Brain microvascular endothelial cell (primary cell): ENCODE results near the gene YPEL2.

Source experiments
- DNase-seq: peaks from one replicate; pipeline ENCODE4 v3.0.0-alpha.2; 2020
- H3K27ac ChIP-seq: fragments of 250-450 bp; sonication (Bioruptor Pico); 2 replicates; pipeline ENCODE4 v1.5.1; 2020; ENCODE audit warnings: mild to moderate bottlenecking, moderate library complexity
- H3K27me3 ChIP-seq: fragments of 250-450 bp; sonication (Bioruptor Pico); replicated peaks from 2 replicates; pipeline ENCODE4 v1.5.1; 2020; ENCODE audit warnings: mild to moderate bottlenecking
- H3K36me3 ChIP-seq: fragments of 250-450 bp; sonication (Bioruptor Pico); replicated peaks from 2 replicates; pipeline ENCODE4 v1.5.1; 2020; ENCODE audit warnings: mild to moderate bottlenecking
- H3K4me3 ChIP-seq: 2 replicates; pipeline ENCODE4 v1.5.1; 2011; ENCODE audit warnings: low read depth, mild to moderate bottlenecking, control low read depth, low read length, moderate library complexity
- CTCF ChIP-seq: IDR thresholded peaks from 2 replicates; pipeline ENCODE4 v1.5.1; 2011; ENCODE audit warnings: low read depth, mild to moderate bottlenecking, moderate library complexity, low read length, control low read depth, inconsistent platforms; ENCODE audit errors: missing control alignments
- in situ Hi-C: cut with HindIII; loops from 2 replicates; pipeline ENCODE4 v1.10.0; 2017; ENCODE audit warnings: low sequenced_read_pairs, low pct_ligation_motif_present

The YPEL2 gene

GRCh38 chr17:59328601-59329000 is 2.9 kb upstream of the YPEL2 start:
- no peak overlapping the region for H3K27ac ChIP-seq
- H3K27me3 ChIP-seq, result no peaks in the 10 kb centered on the region
- TF ChIP-seq CTCF, result no peak
- no peak for DNase-seq
- no peaks in the 10 kb centered on the region for H3K36me3 ChIP-seq
- in situ Hi-C loops, result loop anchor here (25.0 kb wide), 1 partner anchor 109 kb away; no protein-coding TSS in a partner anchor
- no peak overlapping the region for H3K4me3 ChIP-seq

- Histone ChIP-seq H3K27me3 (no peaks in the 10 kb centered on the region), H3K4me3 (no peak overlapping the region), H3K27ac (peak overlapping the region; percentile 34), H3K36me3 (no peaks in the 10 kb centered on the region)
- DNase-seq, result peak; percentile 74
- in situ Hi-C loops, result loop anchor here (25.0 kb wide), 1 partner anchor 108 kb away; no protein-coding TSS in a partner anchor
- peak; percentile 98 for TF ChIP-seq CTCF
Measured at GRCh38 chr17:59329176-59330052, 2.0 kb upstream of the YPEL2 start.

GRCh38 chr17:59330053-59330942 is 1.2 kb upstream of the YPEL2 start:
- no peaks in the 10 kb centered on the region for H3K27me3 ChIP-seq
- H3K4me3 ChIP-seq, result no peak overlapping the region
- no peak for DNase-seq
- no peak for TF ChIP-seq CTCF
- H3K36me3 ChIP-seq, result no peaks in the 10 kb centered on the region
- peak overlapping the region; percentile 34 for H3K27ac ChIP-seq
- in situ Hi-C loops, result loop anchor here (25.0 kb wide), 1 partner anchor 107 kb away; no protein-coding TSS in a partner anchor

GRCh38 chr17:59331929-59332748 is 684 bp downstream of the YPEL2 start:
- peak overlapping the region; percentile 54 for H3K27ac ChIP-seq
- no peaks in the 10 kb centered on the region for H3K36me3 ChIP-seq
- H3K27me3 ChIP-seq, result no peaks in the 10 kb centered on the region
- no peak for TF ChIP-seq CTCF
- in situ Hi-C loops, result loop anchor here (25.0 kb wide), 1 partner anchor 105 kb away; no protein-coding TSS in a partner anchor
- DNase-seq, result no peak
- peak overlapping the region; percentile 74 for H3K4me3 ChIP-seq

GRCh38 chr17:59332749-59333377 is 1.4 kb downstream of the YPEL2 start:
- H3K36me3 ChIP-seq, result no peaks in the 10 kb centered on the region
- TF ChIP-seq CTCF, result no peak
- DNase-seq, result no peak
- no peak overlapping the region for H3K27ac ChIP-seq
- peak overlapping the region; percentile 74 for H3K4me3 ChIP-seq
- no peaks in the 10 kb centered on the region for H3K27me3 ChIP-seq
- in situ Hi-C loops, result loop anchor here (25.0 kb wide), 1 partner anchor 104 kb away; no protein-coding TSS in a partner anchor
